Stimulated activated CD8-positive, alpha-beta memory T cell treated with anti-CD3 and anti-CD28 coated beads, Interleukin-12 subunit alpha, Interleukin-12 subunit beta, amount 100 ng/mL, for 24 hours (primary cell): Measurements from ENCODE around the gene DARS1.

ENCODE experiments used
- DNase-seq: peaks from one replicate; pipeline ENCODE4 v3.0.0-alpha.2; 2020; ENCODE audit errors: extremely low read depth

DARS1 gene

DNA sequence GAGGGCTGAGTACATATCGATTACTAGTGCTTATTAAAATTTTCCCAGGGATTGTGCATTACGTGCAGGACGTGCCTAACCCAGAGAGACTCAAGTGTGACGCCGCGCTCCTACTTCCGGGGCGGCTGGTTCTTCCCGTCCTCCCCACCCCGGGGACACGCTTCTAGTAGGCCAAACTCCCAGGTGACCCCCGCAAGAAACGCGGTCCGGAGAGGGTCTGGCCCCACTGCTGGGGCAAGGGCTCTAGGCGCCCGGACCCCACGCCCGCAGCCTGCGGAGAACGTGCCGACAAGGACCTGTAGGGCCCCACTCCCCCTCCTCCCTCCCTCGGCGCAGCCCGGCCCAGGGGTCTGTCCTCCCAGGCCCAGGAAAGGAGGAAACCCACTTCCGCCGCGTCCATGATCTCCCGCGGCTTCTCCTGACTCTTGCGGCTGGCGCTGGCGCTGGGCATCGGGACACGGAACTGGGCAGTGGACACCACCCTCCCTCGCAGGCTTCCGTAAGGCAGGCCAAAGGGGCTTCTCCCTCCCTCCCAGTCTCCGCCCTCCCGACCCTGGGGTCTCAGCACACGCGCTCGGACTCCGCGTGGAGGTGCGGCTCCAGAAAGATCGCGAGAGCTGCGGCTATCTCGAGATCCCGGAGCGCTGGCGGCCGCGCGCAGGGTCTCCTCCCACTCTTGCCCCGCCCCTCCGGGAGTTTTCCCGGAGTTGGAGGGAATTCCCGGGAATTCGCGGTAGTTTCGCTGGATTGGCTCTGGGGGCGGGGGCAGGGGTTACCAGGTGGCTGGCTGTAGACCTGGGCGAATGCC is at the start of gene DARS1:
DARS1 (minus strand) TSS at position 609 of the 808 bp plus-strand sequence; CDS start at position 451, 158 bp downstream.
- DNase-seq: peak; percentile 59

GRCh38 chr2:136034629-136035028 is 49.2 kb upstream of the DARS1 start:
- no peak for DNase-seq

DNA sequence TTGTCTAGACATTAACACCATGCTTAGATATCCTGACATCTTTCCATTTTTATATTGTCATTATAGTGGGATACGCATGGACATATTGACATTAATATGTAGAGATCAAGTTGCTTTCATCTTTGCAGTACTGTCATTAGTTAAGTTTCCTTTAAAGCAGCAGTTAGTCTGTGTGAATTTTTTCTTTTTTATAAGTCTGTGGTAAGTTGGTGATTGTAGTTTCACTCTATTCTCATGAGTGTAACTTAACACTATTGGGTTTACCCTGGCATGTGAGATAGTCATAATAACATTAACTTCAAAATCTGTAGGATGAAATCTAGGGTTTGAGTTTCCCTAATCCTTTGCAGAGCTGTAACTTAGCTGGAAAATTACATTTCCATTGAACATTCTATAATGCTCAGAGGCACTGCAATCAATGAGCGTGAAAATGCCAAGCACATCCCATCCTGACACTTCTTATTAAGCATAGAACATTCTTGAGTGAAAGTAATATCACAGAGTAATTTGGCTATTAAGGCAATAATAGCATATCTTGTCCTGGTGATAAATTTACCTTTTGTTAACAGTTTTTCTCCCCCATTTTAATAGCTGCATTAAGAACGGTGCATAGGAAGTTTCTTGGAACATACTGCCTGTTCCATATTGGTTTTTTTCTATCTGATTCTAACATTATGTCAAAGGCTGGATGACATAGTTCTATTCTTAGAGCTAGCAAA is 47.5 kb upstream of the DARS1 start:
- no peak for DNase-seq

DNA sequence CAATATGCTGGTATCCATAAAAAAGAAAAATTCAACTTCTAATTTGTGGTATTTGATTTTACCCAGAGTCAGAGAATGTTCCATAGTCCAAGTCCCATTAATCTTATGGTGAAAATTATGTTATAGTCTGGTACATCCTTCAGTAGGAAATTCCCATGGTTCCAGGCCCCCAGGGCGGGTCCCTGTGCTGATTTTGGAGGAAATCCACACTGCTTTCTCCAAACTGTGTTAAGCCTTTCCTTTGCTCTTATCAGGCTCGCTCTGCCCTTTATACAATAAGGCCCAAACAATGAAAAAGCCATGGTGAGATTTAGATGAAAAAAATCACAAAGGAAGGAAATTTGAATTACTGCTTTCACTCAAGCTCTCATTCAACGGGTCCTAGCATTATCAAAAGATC is 46.8 kb upstream of the DARS1 start:
- DNase-seq: no peak

DNA sequence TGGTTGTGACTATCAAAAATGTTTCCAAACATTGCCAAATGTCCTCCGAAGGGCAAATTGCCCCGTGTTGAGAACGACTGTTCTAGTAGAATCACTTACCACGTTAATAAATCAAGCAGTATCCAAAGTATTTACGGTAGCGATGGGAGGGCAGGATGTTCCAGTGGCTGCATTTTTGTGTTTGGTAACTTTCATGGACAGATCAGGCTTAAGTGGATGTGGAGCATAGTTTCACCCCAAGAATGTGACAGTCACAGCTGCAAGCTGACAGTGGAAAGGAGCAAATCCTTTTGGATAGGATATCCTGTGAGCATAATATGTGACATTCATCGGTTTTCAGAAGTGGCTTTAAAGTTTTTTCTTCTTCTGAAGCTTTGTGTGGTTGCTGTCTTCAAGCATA is 46.3 kb upstream of the DARS1 start:
- DNase-seq: no peak

DNA sequence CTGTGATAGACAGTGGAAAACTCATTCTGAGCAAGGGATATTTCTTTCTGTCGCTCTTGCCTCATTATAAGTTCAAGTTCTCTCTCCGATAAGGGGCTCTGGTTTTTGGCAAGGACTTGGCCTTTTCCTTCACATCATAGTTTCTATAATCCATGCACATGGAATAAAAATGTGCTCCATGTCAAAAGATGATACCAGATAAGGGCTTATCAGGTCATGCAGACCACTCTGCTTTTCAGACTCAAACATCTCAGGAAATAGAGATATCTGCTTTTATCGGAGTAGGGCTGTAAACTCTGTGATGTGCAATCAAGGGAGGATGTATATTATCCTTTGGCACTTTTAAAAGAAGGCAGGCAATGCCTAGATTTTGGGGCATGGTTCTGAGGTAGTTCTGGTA is 45.0 kb upstream of the DARS1 start:
- DNase-seq: no peak

DNA sequence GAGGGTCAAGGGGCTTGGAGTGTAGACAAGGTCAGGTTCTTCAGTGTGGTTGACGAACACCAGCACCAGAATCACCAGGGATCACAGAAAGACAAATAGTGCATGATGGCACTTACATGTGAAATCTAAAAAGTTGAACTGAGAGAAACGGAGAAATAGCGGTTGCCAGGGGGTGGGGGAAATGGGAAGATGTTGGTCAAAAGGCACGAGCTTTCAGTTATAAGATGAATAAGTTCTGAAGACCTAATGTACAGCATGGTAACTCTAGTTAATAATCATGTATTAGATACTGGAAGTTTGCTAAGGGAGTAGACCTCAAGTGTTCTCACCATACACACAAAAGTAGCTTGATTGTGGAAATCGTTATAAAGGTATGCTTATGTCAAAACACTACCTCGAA is 43.7 kb upstream of the DARS1 start:
- no peak for DNase-seq

DNA sequence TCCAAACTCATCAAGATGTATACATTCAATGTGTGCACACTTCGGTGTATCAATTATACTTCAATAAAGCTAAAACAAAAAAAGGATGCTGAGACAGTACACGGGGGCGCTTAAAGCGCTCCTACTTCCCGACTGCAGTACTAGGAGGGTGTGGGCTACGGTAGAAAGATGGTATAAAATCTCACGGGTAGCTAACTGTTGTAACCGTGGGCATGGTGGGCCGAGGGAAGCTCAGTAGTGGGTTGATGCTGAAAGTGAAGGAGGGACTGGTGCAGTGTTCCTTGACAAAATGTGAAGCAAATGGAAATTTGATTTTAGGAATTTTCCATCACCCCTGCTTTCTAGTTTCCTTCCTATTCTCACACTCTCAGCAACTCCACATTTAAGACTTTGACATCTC is 42.6 kb upstream of the DARS1 start:
- no peak for DNase-seq

DNA sequence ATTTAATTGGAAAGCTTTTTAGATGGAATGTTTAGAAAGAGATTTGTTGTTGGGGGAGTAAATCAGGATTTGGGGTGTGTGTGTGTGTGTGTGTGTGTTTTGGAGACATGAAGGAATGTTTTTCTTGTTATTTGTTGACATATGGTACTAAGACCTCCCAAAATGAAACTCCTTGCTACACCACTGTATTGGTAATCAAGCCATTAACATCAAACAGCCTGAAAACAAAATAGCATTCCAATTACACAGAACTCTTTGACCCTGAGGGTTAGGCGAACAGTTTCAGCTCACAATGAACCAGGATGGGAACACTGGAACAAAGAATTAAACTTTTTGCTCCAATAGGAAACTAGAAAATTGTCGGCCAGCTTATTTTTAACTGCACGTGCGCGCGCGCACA is 41.7 kb upstream of the DARS1 start:
- DNase-seq: no peak

- DNase-seq: no peak
These were observed 39.9 kb upstream of the DARS1 start for GRCh38 chr2:136025057-136025973.

- DNase-seq: no peak
These were observed 39.2 kb upstream of the DARS1 start for GRCh38 chr2:136024616-136025015.

DNA sequence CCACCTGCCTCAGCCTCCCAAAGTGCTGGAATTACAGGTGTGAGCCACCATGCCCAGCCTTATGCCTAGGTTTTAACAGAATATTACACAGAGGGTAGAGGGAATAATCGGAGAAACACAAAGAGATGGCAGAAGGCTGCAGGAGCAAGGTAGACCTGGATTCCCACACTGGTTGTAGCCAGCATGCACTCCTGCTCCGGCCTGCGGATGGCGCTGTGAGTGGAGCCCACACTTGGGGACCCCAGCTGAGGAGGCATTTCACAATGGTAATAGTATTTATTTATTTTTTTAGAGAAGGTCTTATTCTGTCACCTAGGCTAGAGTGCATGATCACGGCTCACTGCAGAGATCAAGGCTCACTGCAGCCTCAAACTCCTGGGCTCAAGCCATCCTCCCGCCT is 38.8 kb upstream of the DARS1 start:
- DNase-seq: no peak

DNA sequence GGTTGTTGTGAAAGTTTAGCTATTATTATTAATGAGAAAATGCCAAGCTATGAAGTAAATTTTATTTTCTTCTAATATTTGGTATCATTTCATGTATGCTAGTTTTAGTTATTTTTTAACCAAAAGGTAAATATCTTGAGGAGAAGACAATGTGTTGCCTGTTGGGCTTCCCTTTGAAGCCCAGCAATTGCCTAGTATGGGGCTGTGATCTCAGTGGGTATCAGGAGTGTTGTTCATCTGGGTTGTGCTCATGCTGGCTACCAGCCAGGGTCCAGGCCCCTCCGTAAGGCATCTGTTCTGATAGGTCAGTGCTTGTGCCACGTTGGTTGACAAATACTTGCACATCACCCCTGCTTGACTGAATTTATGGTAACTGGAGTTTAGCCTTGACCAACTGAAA is 38.0 kb upstream of the DARS1 start:
- no peak for DNase-seq

- DNase-seq: no peak
These were observed 37.1 kb upstream of the DARS1 start for GRCh38 chr2:136022396-136023146.

DNA sequence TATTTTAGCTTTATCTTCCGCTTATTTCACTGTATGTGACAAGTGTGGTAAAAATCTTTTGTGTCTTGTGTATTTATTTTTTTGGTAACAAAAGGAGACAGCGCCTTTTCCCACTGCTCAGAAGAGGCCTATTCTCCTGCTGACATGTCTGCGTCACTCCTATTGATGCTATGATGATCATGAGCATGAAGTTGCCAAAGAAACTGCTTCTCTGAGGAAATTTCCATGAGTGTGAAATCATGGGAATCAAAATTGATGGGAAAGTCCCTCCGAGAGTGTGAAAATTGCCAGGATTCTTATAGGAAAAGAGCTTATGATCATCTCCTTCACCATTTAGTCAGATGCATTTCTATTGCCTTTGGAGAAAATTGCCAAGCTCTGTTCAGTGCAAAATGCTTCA is 36.5 kb upstream of the DARS1 start:
- no peak for DNase-seq

DNA sequence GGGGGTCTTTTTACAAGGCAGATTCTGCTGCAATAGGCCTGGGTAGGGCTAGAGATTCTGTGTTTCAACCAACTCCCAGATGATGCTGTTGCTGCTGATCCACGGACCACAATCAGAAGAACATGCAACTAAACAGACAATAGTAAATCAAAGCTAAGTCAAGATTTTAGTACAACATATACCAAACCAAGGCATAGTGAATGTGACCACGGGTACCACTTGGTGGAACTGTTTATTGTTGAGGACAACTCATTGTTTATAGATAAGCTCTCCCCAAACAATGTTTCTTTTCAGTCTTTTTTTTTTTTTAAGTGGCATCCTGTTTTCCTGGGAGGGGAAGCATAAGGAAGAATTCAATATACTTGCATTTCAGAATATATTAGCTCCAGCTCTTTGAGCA is 36.0 kb upstream of the DARS1 start:
- DNase-seq: no peak

DNA sequence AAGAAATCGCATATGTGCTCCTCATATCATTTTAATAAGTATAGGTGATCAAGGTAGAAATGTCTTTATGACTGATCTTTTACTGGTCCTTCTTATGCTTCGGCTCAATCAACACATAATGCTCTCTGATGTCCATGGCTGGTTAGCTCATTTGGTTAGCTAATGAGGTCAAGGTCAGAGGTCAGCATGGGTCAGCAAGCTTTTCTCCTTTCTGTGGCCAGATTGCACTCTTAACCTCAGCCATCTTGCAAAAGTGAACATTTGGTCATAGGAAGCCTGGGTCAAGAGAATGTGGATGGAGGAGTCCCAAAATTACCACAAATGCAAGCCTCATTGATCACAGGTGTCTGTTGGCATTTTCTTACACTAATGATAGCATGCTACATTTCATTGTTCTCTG is 35.4 kb upstream of the DARS1 start:
- no peak for DNase-seq

DNA sequence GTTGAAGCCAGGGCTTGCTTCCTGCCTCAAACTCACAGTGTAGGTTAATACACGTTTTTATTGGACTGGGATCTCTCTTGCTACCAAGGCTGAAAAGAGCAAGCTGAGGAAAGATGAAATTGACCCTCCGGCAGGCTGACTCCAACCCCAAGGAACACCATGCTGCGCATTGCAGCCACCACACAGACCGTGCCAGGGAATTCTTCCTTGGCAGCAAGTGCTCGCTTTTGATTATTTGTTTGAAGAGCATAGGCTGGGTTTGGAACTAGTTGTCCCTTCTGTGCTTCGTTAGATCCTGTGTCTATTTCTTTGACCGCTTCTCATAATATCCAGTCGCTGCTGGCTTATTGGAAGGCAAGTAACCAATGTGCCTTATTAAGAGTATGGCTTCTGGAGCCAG is 34.4 kb upstream of the DARS1 start:
- no peak for DNase-seq

DNA sequence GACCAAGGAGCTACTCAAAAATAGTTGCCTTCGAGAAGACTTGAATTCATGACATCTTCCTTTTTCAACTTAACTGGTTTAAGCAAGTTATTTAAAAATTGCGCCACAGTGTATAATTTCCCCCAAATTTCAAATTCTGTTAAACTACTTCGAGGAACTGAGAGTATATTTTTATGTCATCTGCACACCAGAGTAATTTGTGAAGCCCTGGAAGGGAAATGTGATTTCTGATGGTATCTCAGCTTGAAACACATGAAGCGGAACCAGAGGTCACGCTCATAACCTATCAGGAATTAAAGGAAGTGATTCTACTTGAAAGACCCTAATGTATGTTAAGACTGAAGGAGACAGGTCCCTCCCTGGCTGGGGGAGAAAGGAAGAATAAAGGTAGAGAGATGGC is 33.9 kb upstream of the DARS1 start:
- DNase-seq: no peak

DNA sequence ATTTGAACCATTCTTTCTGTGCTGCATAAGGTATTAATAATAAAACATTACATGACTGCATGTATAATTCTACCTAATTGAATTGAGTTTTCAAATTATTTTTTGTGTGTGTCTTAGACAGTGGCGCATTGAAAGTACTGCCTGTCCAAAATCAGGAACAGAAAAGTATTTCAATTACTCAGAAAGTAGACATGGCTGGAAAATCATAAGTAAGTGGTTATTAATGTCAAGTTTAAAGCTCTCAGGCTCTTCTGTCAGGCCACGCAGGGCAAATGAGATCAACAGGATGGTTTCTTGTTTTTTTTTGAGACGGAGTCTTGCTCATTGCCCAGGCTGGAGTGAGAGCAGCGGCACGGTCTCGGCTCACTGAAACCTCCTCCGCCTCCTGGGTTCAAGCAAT is 32.4 kb upstream of the DARS1 start:
- no peak for DNase-seq

DNA sequence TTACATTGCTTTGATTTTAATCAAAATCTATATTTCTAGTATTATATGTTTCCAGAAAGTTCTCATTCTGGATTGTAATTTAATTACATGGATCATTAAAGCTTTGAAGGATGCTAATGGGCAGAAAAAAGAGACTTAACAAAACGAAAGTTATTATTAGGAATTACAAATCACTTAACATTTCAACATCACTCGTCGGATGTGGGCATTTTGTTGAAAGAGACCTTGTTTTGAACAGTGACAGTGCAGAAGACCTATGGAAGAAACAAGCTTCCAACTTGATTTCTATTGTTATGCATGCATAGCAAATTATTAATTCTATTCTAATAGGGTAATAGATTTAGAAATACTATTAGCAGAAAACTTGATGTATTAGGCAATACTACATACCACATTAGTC is 31.4 kb upstream of the DARS1 start:
- no peak for DNase-seq

DNA sequence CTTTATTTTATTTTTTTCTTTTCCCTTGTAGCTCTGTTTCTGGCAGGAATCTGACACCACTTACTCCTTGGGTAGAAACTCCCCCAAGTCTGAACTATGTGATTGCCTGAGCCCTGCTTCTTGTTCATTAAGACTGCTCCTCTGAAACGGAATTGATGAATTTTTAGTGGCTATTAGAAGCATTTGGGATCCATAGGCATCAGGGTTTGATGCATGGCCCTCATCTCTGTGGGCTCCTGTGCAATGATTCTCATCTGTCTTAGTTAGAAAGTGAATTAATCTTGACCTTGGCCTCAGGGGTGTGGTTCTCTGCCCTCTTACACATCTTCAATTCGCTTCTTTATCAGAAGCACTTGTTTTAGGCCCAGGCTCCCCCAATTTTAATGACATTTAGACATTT is 31.0 kb upstream of the DARS1 start:
- no peak for DNase-seq
